GM12875 (cell line): Measurements from ENCODE around the gene SLC12A7.
"Not testable (repeated sequence)": the region's sequence is repeated elsewhere in the genome, so short reads cannot be mapped to it uniquely, and the experiment has no call there.

ENCODE experiments used
- H3K4me3 ChIP-seq: one replicate; pipeline ENCODE4 v1.5.1; 2011; ENCODE audit warnings: low read depth, low read length, control low read depth
- TF ChIP-seq, protein P1 (sequence below): IDR thresholded peaks from 2 replicates; pipeline ENCODE4 v1.5.1; 2011; ENCODE audit warnings: low read depth, mild to moderate bottlenecking, control low read depth, inconsistent platforms, low read length, moderate library complexity, borderline replicate concordance; ENCODE audit not compliant: insufficient read depth

SLC12A7 gene

DNA sequence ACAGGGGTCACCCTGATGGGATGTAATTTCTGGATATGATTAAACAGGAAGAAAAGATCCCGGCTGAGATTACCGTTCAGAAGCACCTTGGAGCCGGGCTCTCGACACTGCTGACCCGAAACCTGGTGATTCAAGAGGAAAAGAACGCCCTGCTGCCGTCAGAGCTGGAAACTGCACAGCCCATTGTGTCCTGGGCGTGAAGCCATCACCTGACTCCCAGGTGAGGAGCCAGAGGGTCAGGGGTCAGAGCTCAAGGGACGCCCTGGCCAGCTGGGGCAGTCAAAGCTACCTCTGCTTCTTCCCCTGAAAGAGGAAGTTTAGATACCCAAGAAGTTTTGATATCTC is 17.8 kb upstream of the SLC12A7 start:
- H3K4me3 ChIP-seq: no peak overlapping the region
- TF ChIP-seq, protein P1, sequence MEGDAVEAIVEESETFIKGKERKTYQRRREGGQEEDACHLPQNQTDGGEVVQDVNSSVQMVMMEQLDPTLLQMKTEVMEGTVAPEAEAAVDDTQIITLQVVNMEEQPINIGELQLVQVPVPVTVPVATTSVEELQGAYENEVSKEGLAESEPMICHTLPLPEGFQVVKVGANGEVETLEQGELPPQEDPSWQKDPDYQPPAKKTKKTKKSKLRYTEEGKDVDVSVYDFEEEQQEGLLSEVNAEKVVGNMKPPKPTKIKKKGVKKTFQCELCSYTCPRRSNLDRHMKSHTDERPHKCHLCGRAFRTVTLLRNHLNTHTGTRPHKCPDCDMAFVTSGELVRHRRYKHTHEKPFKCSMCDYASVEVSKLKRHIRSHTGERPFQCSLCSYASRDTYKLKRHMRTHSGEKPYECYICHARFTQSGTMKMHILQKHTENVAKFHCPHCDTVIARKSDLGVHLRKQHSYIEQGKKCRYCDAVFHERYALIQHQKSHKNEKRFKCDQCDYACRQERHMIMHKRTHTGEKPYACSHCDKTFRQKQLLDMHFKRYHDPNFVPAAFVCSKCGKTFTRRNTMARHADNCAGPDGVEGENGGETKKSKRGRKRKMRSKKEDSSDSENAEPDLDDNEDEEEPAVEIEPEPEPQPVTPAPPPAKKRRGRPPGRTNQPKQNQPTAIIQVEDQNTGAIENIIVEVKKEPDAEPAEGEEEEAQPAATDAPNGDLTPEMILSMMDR: no peak

DNA sequence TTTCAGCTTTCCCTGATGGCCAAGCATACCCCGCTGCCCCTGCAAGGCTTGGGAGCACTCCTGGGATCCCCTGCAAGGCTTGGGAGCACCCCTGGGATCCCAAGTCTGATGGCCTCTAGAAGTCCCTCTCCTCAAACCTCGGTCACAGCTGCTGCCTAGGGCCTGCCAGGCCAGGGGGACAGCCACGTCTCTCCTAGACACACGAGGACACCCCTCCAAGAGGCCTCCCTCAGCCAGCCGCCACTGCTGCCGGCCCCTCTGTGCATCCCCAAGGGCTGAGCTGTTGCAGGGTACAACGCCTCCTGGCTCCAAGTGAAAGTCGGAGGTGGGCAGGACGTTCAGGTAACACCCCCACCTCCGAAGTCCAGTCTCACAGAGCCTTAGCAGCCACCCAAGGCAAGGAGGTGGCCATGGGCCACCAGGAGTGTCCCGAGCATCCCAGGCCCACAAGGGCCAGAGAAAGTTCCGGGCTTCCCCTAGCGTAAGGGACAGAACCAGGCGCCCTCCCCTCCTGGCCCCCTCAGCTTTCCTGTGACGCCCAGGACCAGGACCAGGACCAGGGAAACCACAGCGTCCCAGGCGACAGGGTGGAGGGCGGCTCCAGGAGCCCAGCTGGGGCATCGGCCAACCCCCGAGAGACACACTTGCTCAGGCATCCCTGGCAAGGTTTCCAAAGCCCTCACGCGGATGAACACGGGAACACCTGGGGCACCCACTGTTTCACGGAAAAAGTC is 17.3 kb upstream of the SLC12A7 start:
- TF ChIP-seq, protein P1: no peak
- H3K4me3 ChIP-seq: no peak overlapping the region

- TF ChIP-seq, protein P1: no peak
Measured at GRCh38 chr5:1127959-1128785, 16.3 kb upstream of the SLC12A7 start.

DNA sequence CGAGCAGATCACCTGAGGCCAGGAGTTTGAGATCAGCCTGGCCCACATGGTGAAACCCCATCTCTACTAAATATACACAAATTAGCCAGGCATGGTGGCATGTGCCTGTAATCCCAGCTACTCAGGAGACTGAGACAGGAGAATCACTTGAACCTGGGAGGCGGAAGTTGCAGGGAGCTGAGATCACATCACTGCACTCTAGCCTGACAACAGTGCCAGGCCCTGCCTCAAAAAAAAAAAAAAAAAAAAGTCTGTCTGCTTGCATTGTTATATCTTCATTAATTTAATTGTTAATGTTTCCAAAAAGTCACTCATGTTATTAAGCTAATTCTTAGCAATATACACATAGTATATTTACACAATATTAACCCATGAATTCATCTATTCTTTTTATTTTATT is 13.8 kb upstream of the SLC12A7 start:
- H3K4me3 ChIP-seq: not testable (repeated sequence)

More at GRCh38 chr5:1127959-1128785, 16.3 kb upstream of the SLC12A7 start:
- H3K4me3 ChIP-seq: no peak overlapping the region

DNA sequence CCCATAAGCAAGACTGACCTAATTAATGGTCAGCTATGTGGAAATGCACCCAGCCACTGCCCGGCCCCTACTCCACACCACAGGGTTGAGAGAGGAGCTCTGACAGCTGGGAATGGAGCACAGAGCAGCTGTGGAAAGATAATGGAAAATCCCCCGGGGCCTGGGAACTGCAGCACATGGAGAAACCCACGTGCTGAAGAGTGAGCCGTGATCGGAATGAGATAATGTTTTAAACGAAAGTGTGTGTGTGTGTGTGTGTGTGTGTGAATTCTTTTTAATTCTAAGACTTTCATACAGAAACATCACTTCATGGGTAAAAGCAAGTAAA is 13.1 kb upstream of the SLC12A7 start:
- no peak overlapping the region for H3K4me3 ChIP-seq
- TF ChIP-seq, protein P1: no peak

GRCh38 chr5:1124205-1125029 is 12.6 kb upstream of the SLC12A7 start:
- TF ChIP-seq, protein P1: no peak
- no peak overlapping the region for H3K4me3 ChIP-seq

GRCh38 chr5:1123418-1124147 is 11.7 kb upstream of the SLC12A7 start:
- H3K4me3 ChIP-seq: no peak overlapping the region
- TF ChIP-seq, protein P1: no peak
